Endothelial cell of umbilical vein (primary cell): Measurements from ENCODE around the gene SEMA3E. TPM values are rescaled to one million over a fixed set of nuclear protein-coding genes. Genes with fewer than 3 reads are reported as not detected.

Source experiments
- BruUV-seq: library from RNA; stranded (reverse); fragments of 400-500 nt; replicated peaks from 2 replicates; lab custom pipeline; 2021; lab: Mats Ljungman, UMichigan
- CTCF ChIA-PET: fragments of 300-600, 350-600 bp; sonication (Branson Sonifier 250); formaldehyde crosslinking; loops from one replicate; lab custom pipeline; 2021; ENCODE audit warnings: antibody characterized with exemption, inconsistent platforms; lab: Charles Lee
- POLR2A ChIA-PET: fragments of 300-600, 350-600 bp; sonication (Branson Sonifier 250); formaldehyde crosslinking; loops from one replicate; lab custom pipeline; 2021; ENCODE audit warnings: antibody characterized with exemption, inconsistent platforms; lab: Charles Lee
- DNase-seq: peaks from one replicate; pipeline ENCODE4 v3.0.0-alpha.2; 2011; ENCODE audit warnings: low read depth, low spot score
- FAIRE-seq: peaks from 2 replicates; lab custom pipeline; 2011; peaks lifted over from hg19 to GRCh38; lab: Jason Lieb, UNC
- H2AFZ ChIP-seq: 2 replicates; pipeline ENCODE4 v1.6.0; 2012; ENCODE audit warnings: low read depth, low read length, control low read depth, inconsistent platforms
- H3K27ac ChIP-seq: 2 replicates; pipeline ENCODE4 v1.5.1; 2011; ENCODE audit warnings: low read depth, mild to moderate bottlenecking, control low read depth, low read length, moderate library complexity; ENCODE audit not compliant: insufficient read depth
- H3K27me3 ChIP-seq, 2 experiments: 2 replicates each; pipeline versions ENCODE4 v1.6.0 to v1.6.1; 2011; ENCODE audit warnings: low read length in 2 of 2, mixed read lengths in 1 of 2; ENCODE audit not compliant: control insufficient read depth in 2 of 2, insufficient read depth in 2 of 2
- H3K36me3 ChIP-seq, 2 experiments: 2 replicates in 1 of 2; 3 replicates in 1 of 2; pipeline ENCODE4 v1.5.1; 2011; ENCODE audit warnings: low read length in 2 of 2, mild to moderate bottlenecking in 1 of 2, moderate library complexity in 1 of 2; ENCODE audit not compliant: control insufficient read depth in 2 of 2, insufficient read depth in 2 of 2; ENCODE audit errors: extremely low read depth in 1 of 2
- H3K4me1 ChIP-seq: 3 replicates; pipeline ENCODE4 v1.5.1; 2011; ENCODE audit warnings: mild to moderate bottlenecking, low read length; ENCODE audit not compliant: control insufficient read depth, insufficient read depth; ENCODE audit errors: extremely low read depth
- H3K4me2 ChIP-seq: 2 replicates; pipeline ENCODE4 v1.6.1; 2011; ENCODE audit warnings: low read length, control low read depth, mixed read lengths; ENCODE audit not compliant: insufficient read depth
- H3K4me3 ChIP-seq, 3 experiments: fragments of 200-600 bp in 1 of 3; sonication (generic), shearing (Covaris generic) in 1 of 3; replicated peaks in 1 of 3; 2 replicates each; pipeline ENCODE4 v1.5.1; 2011 to 2016; ENCODE audit warnings: control low read depth in 3 of 3, low read length in 3 of 3, mild to moderate bottlenecking in 2 of 3, inconsistent platforms in 1 of 3, low read depth in 1 of 3, moderate library complexity in 1 of 3; ENCODE audit not compliant: insufficient read depth in 1 of 3
- H3K79me2 ChIP-seq: 2 replicates; pipeline ENCODE4 v1.6.0; 2012; ENCODE audit warnings: low read length, inconsistent platforms; ENCODE audit not compliant: control insufficient read depth, insufficient read depth
- H3K9ac ChIP-seq: replicated peaks from 2 replicates; pipeline ENCODE3; 2011; ENCODE audit warnings: low read length, control low read depth; ENCODE audit not compliant: insufficient read depth; ENCODE audit errors: extremely low read depth
- H3K9me1 ChIP-seq: replicated peaks from 3 replicates; pipeline ENCODE4 v1.6.0; 2011; ENCODE audit warnings: mild to moderate bottlenecking, low read length; ENCODE audit not compliant: control insufficient read depth, insufficient read depth; ENCODE audit errors: extremely low read depth
- H3K9me3 ChIP-seq: replicated peaks from 2 replicates; pipeline ENCODE4 v1.5.1; 2012; ENCODE audit warnings: low read length, inconsistent platforms; ENCODE audit not compliant: control insufficient read depth, insufficient read depth
- H4K20me1 ChIP-seq: replicated peaks from 2 replicates; pipeline ENCODE3; 2011; ENCODE audit warnings: mild to moderate bottlenecking, low read length; ENCODE audit not compliant: control insufficient read depth, insufficient read depth; ENCODE audit errors: extremely low read depth
- CTCF ChIP-seq, 2 donors: IDR thresholded peaks; 1 replicate in 1 of 2; 2 replicates in 1 of 2; pipeline ENCODE4 v1.5.1; 2011; ENCODE audit warnings: low read length in 2 of 2, mild to moderate bottlenecking in 2 of 2, moderate library complexity in 2 of 2, control low read depth in 1 of 2, inconsistent platforms in 1 of 2, low read depth in 1 of 2; ENCODE audit not compliant: insufficient read depth in 1 of 2; ENCODE audit errors: extremely low read depth in 1 of 2
- EZH2 ChIP-seq: IDR thresholded peaks from 2 replicates; pipeline ENCODE4 v1.6.1; 2012; ENCODE audit warnings: borderline replicate concordance, low read depth, mild to moderate bottlenecking, moderate library complexity, low read length, inconsistent platforms; ENCODE audit not compliant: severe bottlenecking
- FOS ChIP-seq: IDR thresholded peaks from 2 replicates; pipeline ENCODE4 v1.6.1; 2011; ENCODE audit warnings: mild to moderate bottlenecking, low read length, moderate library complexity, borderline replicate concordance; ENCODE audit not compliant: insufficient read depth
- GATA2 ChIP-seq: IDR thresholded peaks from 2 replicates; pipeline ENCODE4 v1.7.0; 2011; ENCODE audit warnings: low read depth, mild to moderate bottlenecking, moderate library complexity, mixed read lengths, low read length; ENCODE audit not compliant: insufficient read length, insufficient read depth
- JUN ChIP-seq: IDR thresholded peaks from 2 replicates; pipeline ENCODE4 v1.6.1; 2011; ENCODE audit warnings: borderline replicate concordance, low read depth; ENCODE audit not compliant: insufficient read length, insufficient read depth
- MAX ChIP-seq: IDR thresholded peaks from 2 replicates; pipeline ENCODE4 v1.6.1; 2011; ENCODE audit not compliant: insufficient read depth, insufficient read length
- MYC ChIP-seq: IDR thresholded peaks from one replicate; pipeline ENCODE4 v1.6.1; 2011; ENCODE audit warnings: mild to moderate bottlenecking, low read depth, low read length
- POLR2A ChIP-seq: IDR thresholded peaks from 2 replicates; pipeline ENCODE4 v1.6.1; 2012; ENCODE audit warnings: low read depth, mild to moderate bottlenecking, control low read depth, low read length
- POLR2AphosphoS5 ChIP-seq: IDR thresholded peaks from 2 replicates; pipeline ENCODE4 v1.6.1; 2012; ENCODE audit warnings: low read depth, mild to moderate bottlenecking, control low read depth, low read length, moderate library complexity; ENCODE audit not compliant: insufficient read depth
- dilution Hi-C: fragments of 300-500 bp; cut with MboI; formaldehyde crosslinking; loops from one replicate; pipeline ENCODE4 v1.15.0; 2019; ENCODE audit warnings: low sequenced_read_pairs; ENCODE audit not compliant: extremely low pct_ligation_motif_present
- intact Hi-C: fragments of 100-400 bp; cut with micrococcal nuclease; formaldehyde crosslinking; loops from one replicate; pipeline ENCODE4 v1.10.0; 2022
- polyA plus RNA-seq, 4 experiments: library from polyadenylated mRNA; depleted of rRNA in 3 of 4; stranded (reverse) in 3 of 4; unstranded in 1 of 4; fragments of >200 nt; gene quantifications; 2 replicates each; pipeline versions ENCODE4 v1.2.1 to v1.2.3, GENCODE V29; 2011 to 2012; ENCODE audit warnings: missing spikeins in 1 of 4
- total RNA-seq: library from RNA; stranded (reverse); gene quantifications from 2 replicates; pipeline ENCODE4 v1.2.3, GENCODE V29; 2021

Gene SEMA3E
- total and polyA plus RNA-seq, 2 donors (not counting 3 experiments of a cell fraction or from before 2014, with no cell fraction given): not detected

- ChIA-PET CTCF (no interaction called here), POLR2A (no interaction called here)
- no peak for DNase-seq
Observed at GRCh38 chr7:83519240-83519639, 129.7 kb downstream of the SEMA3E start.

GRCh38 chr7:83517035-83517700, 131.8 kb downstream of the SEMA3E start:
- H3K27me3 ChIP-seq: no peaks in the 10 kb centered on the region
- POLR2A ChIA-PET: no interaction called here
- no peak overlapping the region for H3K4me2 ChIP-seq
- TF ChIP-seq MYC: no peak
- no peak for TF ChIP-seq POLR2A
- no peak for TF ChIP-seq MAX
- TF ChIP-seq FOS: no peak
- no peak for TF ChIP-seq JUN
- no peak for TF ChIP-seq GATA2
- no peak for TF ChIP-seq POLR2AphosphoS5
- no peak for TF ChIP-seq CTCF (IDR thresholded peaks at IDR 0.05; ENCODE audit: extremely low read depth in 1 of 2, insufficient read depth in 1 of 2, low read depth in 1 of 2, low read length in 2 of 2)
- no peak for TF ChIP-seq EZH2
- no peaks in the 10 kb centered on the region for H3K9me1 ChIP-seq
- H4K20me1 ChIP-seq: no peaks in the 10 kb centered on the region
- H2AFZ ChIP-seq: no peak overlapping the region
- no peak overlapping the region for H3K9ac ChIP-seq
- no peak for DNase-seq
- CTCF ChIA-PET: no interaction called here
- no TSS peak for BruUV-seq
- H3K4me1 ChIP-seq: no peaks in the 10 kb centered on the region
- H3K4me3 ChIP-seq: no peak overlapping the region
- intact Hi-C loops (loop anchor here (2.0 kb wide), 1 partner anchor 140 kb away; no protein-coding TSS in a partner anchor), dilution Hi-C loops (no loop called here)
- no peaks in the 10 kb centered on the region for H3K9me3 ChIP-seq
- H3K36me3 ChIP-seq: no peaks in the 10 kb centered on the region
- no peak for FAIRE-seq
- no peaks in the 10 kb centered on the region for H3K79me2 ChIP-seq
- H3K27ac ChIP-seq: no peak overlapping the region

More at GRCh38 chr7:83519240-83519639, 129.7 kb downstream of the SEMA3E start:
- intact Hi-C loops (no loop called here), dilution Hi-C loops (no loop called here)
- Histone ChIP-seq H3K4me3 (no peak overlapping the region), H3K36me3 (no peaks in the 10 kb centered on the region), H3K9ac (no peak overlapping the region), H3K27me3 (no peaks in the 10 kb centered on the region), H3K4me1 (no peaks in the 10 kb centered on the region), H3K79me2 (no peaks in the 10 kb centered on the region), H4K20me1 (no peaks in the 10 kb centered on the region), H3K9me1 (no peaks in the 10 kb centered on the region), H3K27ac (no peak overlapping the region), H3K4me2 (no peak overlapping the region), H3K9me3 (no peaks in the 10 kb centered on the region), H2AFZ (no peak overlapping the region)
- TF ChIP-seq POLR2A: no peak
- FAIRE-seq: no peak
- BruUV-seq: no TSS peak
